ENCODE data around the gene FAM219B. TPM values are rescaled to one million over a fixed set of nuclear protein-coding genes. Genes with fewer than 3 reads are reported as not detected.

Gene FAM219B
- total and polyA plus RNA-seq, 2 donors (not counting 1 experiment from before 2014, with no cell fraction given), result 80.2 to 109 TPM

DNA sequence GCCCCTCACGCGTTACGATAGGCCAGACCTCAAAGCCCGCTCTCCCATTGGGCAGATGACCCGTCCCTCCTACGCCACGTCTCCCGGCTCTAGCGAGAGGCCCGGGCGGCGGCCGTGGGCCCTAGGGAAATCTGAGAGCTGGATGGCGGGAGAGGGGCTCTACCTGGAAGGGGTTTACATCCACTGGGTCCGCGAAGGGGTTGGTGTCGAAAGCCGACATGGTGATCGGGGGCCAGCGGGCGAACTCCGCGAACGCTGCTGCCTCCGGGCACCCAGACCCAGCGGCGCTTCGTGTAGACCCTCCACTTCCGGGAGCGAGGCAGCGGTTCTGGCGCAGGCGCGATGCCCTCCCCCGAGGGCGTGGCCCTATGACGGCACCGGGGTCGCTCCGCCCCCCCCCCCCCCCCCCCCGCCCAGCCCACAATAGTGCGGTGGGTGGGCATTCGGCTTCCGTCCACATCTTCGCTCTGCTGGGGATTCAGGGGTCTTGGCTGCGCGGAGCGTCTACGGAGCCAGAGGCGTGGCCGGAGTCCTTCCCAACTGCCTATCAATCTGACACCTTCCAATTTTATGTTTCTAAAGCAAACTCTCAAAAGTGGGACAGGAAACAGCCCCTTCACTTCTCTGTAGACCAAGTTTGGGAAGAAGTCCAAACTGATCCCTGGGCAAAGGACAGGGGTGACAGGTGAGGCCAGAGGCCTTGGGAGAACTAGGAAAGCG lies 33.5 kb downstream of the FAM219B start, which contains the start of gene SCAMP2:
TSS of gene SCAMP2 (minus strand) at position 330 of the 720 bp plus-strand sequence. CDS start at position 220, 110 bp downstream.
- POLR2A ChIA-PET, result interaction anchor here (0.5 to 1.1 kb wide), 3 partner anchors 17 to 34 kb away, joined by 3 to 4 read pairs (median 4); partner anchors contain the start of gene FAM219B
- peak within 1 kb of the TSS; percentile 95 for H3K4me3 Mint-ChIP-seq
- H3K4me1 Mint-ChIP-seq, result peaks cover 42% of the 10 kb centered on the region
- no peaks in the 10 kb centered on the region for H3K27me3 Mint-ChIP-seq
- peak within 1 kb of the TSS; percentile 88 for H3K9ac ChIP-seq (ENCODE audit: low read length)
- peaks cover 37 to 52% of the 10 kb centered on the region in 2 donors for H3K4me1 ChIP-seq (ENCODE audit: control insufficient read depth in 2 of 2, insufficient read depth in 2 of 2, low read length in 2 of 2)
- no peak for TF ChIP-seq EZH2 (IDR thresholded peaks at IDR 0.05; ENCODE audit: borderline replicate concordance, insufficient read depth, low read depth, low read length, poor library complexity, severe bottlenecking)
- TF ChIP-seq, protein P1, sequence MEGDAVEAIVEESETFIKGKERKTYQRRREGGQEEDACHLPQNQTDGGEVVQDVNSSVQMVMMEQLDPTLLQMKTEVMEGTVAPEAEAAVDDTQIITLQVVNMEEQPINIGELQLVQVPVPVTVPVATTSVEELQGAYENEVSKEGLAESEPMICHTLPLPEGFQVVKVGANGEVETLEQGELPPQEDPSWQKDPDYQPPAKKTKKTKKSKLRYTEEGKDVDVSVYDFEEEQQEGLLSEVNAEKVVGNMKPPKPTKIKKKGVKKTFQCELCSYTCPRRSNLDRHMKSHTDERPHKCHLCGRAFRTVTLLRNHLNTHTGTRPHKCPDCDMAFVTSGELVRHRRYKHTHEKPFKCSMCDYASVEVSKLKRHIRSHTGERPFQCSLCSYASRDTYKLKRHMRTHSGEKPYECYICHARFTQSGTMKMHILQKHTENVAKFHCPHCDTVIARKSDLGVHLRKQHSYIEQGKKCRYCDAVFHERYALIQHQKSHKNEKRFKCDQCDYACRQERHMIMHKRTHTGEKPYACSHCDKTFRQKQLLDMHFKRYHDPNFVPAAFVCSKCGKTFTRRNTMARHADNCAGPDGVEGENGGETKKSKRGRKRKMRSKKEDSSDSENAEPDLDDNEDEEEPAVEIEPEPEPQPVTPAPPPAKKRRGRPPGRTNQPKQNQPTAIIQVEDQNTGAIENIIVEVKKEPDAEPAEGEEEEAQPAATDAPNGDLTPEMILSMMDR (IDR thresholded peaks at IDR 0.05), result no peak
- H3K36me3 ChIP-seq (replicated peaks in 1 of 2; ENCODE audit: control extremely low read depth in 1 of 2, control insufficient read depth in 1 of 2, extremely low read depth in 1 of 2, insufficient read depth in 2 of 2, low read length in 1 of 2), result peaks cover 0 to 7% of the 10 kb centered on the region in 2 experiments
- H4K20me1 ChIP-seq (ENCODE audit: control insufficient read depth, insufficient read depth, low read length, poor library complexity, severe bottlenecking), result peaks cover 39% of the 10 kb centered on the region
- H3K9me3 ChIP-seq (ENCODE audit: control extremely low read depth in 1 of 3, control insufficient read depth in 2 of 3, insufficient read depth in 1 of 3, low read length in 2 of 3), result no peaks in the 10 kb centered on the region
- DNase-seq (peak; percentile 96), ATAC-seq (ENCODE audit: low read depth) (peak; percentile 96)
- H3K4me3 ChIP-seq (ENCODE audit: control extremely low read depth in 1 of 5, extremely low read depth in 1 of 5, insufficient read depth in 1 of 5, low read depth in 2 of 5, low read length in 4 of 5), result peak within 1 kb of the TSS; percentile 64 to 91 (median 83)
- H2AFZ ChIP-seq (ENCODE audit: insufficient read depth, low read depth, low read length, poor library complexity, severe bottlenecking), result peak within 1 kb of the TSS; percentile 95
- H3K79me2 ChIP-seq (ENCODE audit: control insufficient read depth, insufficient read depth, low read length), result peaks cover 49% of the 10 kb centered on the region
- peak within 1 kb of the TSS; percentile 98 for H3K27ac Mint-ChIP-seq
- intact Hi-C loops (cut with micrococcal nuclease), result loop anchor here (1.0 to 2.0 kb wide), 7 partner anchors 14 to 329 kb away; partner anchors contain the start of genes COX5A, FAM219B, MPI and ULK3
- H3K27me3 ChIP-seq (replicated peaks in 1 of 4; ENCODE audit: control extremely low read depth in 1 of 4, control insufficient read depth in 3 of 4, insufficient read depth in 4 of 4, low read length in 3 of 4), result no peaks in the 10 kb centered on the region
- under 1% methylated on average over 29 of the region's 52 CpGs for WGBS (ENCODE audit: insufficient coverage)
- H3K27ac ChIP-seq (ENCODE audit: low read length in 2 of 2), result peak within 1 kb of the TSS; percentile 94 to 95
- peak within 1 kb of the TSS; percentile 98 for H3K4me2 ChIP-seq (replicated peaks; ENCODE audit: low read depth, low read length, poor library complexity, severe bottlenecking)
- CTCF ChIA-PET, result interaction anchor here (0.9 to 3.1 kb wide), 4 partner anchors 15 to 32 kb away, joined by 3 to 16 read pairs (median 4); partner anchors contain the start of gene MPI
- no peaks in the 10 kb centered on the region for H3K9me3 Mint-ChIP-seq (ENCODE audit: insufficient read depth)

All from B cell (primary cell).